Measurements from ENCODE around the gene PRDM5.

DNA sequence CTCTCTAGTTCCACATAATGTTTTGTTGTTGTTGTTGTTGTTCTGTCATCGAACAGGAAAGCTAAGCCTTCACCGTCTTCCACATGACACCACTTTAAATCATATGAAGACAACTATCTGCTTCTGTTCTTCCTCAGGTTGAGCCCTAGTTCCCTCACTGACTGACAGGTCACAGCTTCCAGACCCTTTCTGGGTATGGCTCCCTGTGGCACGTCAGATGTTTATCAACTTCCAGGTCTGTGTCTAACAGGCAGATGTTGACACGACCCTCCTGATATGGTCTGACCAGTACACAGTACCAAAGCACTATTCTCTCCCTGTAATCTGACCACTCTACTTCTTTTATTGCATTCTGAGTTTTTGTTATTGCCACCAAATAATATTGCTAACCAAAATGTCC lies 51.4 kb downstream of the PRDM5 start:
- TF ChIP-seq, protein P1, sequence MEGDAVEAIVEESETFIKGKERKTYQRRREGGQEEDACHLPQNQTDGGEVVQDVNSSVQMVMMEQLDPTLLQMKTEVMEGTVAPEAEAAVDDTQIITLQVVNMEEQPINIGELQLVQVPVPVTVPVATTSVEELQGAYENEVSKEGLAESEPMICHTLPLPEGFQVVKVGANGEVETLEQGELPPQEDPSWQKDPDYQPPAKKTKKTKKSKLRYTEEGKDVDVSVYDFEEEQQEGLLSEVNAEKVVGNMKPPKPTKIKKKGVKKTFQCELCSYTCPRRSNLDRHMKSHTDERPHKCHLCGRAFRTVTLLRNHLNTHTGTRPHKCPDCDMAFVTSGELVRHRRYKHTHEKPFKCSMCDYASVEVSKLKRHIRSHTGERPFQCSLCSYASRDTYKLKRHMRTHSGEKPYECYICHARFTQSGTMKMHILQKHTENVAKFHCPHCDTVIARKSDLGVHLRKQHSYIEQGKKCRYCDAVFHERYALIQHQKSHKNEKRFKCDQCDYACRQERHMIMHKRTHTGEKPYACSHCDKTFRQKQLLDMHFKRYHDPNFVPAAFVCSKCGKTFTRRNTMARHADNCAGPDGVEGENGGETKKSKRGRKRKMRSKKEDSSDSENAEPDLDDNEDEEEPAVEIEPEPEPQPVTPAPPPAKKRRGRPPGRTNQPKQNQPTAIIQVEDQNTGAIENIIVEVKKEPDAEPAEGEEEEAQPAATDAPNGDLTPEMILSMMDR (IDR thresholded peaks at IDR 0.05), result no peak
- no peak for TF ChIP-seq POLR2A (IDR thresholded peaks at IDR 0.05)
